HK-2 (cell line): ENCODE data around the gene ADGRD1.

Source experiments
- DNase-seq: peaks from one replicate; pipeline ENCODE4 v3.0.0-alpha.2; 2018; ENCODE audit not compliant: unreplicated experiment

Gene ADGRD1

DNA sequence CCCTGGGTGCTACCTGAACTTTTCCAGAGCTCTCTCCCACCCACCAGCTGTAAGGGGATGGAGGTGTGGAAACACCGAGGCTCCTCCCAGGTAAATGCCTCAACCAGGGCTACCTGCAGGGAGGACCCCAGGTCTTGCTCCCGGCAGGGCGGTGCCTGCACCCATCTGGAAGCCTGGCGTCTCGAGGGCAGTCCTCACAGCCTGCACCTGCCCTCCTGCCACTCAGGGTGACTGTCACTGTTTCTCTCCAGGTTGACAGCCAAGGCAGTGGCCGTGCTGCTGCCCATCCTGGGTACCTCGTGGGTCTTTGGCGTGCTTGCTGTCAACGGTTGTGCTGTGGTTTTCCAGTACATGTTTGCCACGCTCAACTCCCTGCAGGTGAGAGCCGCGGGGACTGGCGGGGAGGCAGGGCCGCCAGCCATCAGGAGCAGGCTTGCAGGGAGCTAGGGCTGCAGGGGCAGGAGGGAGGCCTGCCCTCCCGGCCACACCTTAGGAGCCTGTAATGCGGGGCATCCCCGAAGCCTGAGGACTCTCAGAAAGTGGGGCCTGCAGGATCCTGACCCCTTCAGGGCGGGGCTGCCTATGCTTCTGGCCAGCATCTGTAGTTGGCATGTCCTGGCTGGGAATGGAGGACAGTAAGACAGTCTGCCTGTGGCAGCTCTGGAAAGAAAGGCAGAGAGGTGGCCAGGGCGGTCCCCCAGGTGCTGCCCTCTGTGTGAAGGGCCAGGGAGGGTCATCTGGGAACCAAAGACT is 182.3 kb downstream of the ADGRD1 start:
- DNase-seq, result no peak

DNA sequence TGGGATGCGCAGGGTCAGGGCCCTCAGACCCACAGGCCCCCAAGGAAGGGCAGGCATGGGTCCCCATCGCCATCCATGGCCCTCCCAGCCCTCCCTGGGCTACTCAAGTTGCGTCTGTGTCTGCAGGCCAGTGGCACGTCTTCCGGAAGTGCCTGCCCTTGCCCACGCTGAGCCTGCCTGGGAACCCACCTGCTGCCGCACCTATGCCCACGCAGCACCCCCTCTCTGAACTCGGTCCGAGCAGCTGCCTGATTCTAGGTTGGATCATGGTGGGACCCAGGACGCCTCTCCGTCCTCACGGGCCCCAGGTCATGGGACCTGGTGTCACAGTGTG is 182.8 kb downstream of the ADGRD1 start:
- no peak for DNase-seq

DNA sequence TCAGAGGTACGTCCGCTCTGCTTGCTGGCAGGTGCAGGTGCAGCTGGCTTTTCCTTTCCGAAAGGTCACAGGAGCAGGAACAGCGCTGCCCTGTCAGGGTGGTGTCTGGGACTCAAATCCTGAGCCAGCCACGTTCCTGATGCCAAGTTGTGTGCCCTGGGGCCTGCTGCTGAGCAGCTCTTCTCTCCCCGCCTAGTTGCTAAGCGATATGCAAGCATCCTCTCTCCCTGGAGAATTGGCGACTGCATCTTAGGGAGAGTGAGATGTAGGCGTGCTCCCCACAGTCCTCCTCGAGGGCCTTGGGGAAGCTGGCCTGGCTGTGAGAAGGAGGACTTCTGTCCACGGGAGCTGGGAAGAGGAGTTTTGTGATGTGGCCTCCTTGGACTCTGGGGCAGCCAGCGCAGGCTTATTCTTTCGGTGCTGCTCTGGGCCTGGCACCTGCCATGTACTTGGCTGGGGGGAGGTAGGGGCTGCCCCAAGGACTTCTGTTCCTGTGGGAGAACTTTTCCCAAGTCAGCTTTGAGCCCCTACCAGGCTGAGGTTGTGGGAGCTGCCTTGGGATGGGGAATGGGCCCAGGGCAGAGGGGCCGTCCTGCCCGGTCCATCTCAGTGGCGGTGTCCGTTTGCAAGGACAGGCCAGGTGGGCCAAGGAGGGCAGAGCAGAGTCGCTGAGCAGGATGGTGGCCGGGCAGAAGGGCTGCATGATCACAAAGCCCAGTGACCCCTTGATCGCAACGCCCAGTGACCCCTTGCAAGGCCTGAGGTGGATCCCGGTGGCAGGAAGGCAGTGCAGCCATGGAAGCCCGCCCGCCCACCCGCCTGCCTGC is 183.5 kb downstream of the ADGRD1 start:
- DNase-seq, result no peak

DNA sequence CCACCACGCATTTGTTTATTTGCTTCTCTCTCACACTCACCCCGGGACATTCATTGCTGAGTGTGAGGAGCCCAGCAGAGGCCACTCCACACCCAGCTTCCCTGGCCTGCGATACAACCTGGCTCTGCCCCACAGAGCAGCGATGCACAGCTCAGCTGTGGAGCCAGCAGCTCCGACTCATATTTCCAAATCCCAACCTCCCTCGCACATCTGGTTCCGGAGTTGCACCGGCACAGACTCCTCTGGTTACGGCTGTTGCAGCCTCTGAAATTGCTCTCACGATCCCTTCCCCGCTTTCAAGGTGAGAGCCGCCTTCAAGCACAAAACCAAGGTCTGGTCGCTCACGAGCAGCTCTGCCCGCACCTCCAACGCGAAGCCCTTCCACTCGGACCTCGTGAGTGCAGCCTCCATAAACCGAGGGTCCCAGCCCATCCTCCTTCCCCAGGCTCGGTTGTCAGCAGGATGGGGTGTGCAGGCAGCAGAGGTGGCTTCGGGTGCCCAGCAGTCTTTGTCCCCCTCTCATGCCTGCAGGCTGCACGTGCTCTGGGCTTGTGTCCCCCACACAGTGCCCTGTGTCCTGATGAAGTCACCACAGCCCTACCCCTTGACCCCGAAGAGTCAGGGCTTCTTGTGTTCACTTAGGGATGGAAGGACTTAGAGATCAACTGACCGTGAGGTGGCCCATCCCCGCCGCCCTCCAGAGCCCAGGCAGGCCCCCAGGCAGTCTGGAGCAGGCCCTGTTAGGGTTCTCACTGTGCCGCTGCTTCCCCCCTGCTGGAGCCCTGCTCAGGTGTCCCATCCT is 184.3 kb downstream of the ADGRD1 start:
- DNase-seq, result peak; percentile 25

DNA sequence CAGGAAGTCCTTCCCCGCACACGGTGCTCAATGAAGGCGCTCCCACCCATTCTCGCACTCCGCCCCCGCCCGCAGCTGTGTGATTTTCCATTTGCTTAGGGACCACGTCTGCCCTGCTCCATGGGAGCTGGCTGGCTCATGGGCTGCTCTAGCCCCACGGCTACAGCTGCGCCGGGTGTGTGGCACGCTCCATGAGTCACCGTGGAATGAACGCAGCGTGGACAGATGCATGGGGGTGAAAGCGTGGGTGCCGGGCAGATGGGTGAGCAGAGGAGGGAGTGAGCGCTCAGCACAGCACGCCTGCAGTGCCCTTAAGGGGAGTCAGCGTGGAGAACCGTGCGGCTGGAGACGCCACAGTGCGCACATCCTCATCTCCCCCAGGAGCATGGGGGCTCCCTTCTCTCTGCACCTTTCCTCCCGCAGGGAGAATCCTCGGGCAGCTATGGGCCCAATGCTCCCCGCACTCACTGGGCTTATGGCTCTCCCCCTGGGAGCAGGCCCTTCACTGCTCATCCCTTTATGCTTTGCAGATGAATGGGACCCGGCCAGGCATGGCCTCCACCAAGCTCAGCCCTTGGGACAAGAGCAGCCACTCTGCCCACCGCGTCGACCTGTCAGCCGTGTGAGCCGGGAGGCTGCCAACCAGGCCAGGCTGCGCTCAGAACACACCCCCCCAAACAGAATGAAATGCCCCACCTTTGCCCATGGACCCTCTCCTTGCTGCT is 185.1 kb downstream of the ADGRD1 start:
- no peak for DNase-seq

DNA sequence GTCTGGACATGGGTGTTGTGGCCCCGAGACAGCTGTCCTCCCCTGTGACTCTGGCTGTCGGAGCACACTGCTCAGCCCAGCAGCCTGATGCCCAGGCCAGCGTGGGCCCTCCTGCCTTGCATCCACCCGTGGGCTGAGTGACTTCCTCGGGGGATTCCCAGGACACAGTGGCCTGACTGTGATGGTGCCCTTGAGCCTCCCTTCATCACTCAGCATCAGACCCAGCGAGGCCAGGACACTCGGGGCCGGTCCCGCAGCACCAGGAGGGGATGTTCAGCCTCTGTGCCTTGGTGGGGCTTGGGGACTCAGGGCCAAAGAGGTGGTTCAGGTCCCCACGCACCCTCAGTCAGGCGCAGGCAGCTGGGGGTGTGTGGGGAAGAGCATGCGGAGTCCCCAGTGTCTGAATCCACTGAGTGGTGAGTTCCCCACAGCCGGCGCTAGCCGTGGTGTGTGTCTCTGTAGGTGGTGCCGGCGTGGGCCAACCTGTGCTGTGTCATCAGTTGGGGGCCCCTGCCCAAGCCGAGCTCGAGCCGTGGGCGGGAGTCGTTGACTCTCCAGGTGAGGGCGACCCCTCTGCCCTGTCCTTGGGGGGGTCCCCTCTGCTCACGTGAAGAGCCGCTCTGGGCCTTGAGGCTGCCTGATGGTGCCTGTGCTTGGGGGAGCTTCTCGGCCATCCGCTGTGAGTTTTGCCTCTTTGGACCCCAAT is 185.8 kb downstream of the ADGRD1 start:
- DNase-seq, result no peak

DNA sequence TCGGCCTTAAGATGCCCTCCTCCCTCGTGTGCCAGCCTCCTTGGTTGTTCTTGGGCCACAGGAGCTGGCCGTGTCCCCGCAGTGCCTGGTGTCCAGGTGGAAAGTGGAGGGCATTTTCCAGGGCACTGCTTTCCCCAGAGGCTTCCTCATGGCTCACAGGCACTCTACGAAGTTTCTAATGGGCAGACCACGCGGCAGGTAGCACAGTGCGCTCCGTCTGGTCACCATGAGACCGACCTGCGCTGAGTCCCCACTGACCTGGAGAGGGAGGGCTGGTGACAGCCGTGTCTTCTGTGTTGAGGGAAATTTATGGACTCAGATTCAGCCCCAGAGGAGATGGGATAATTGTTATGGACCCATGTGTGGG is 186.3 kb downstream of the ADGRD1 start:
- DNase-seq, result no peak

DNA sequence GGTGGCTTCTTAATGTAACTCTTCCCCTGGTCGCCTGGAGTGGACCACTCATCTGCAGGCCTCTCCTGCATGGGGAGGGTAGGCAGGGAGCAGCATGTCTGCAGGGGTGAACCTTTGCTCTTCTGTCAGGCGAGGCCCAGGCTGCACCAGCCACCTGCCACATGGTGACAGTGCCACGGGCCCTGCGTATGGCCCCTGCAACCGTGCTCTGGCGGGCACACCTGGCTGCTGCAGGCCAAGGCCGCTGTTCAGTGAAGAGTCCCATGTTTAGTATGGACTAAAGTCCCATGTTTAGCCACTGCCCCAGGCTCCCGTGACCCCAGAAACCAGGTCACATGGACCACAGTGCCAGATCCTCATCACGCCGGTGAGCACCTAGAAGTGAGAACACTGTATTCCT is 187.0 kb downstream of the ADGRD1 start:
- DNase-seq, result no peak

DNA sequence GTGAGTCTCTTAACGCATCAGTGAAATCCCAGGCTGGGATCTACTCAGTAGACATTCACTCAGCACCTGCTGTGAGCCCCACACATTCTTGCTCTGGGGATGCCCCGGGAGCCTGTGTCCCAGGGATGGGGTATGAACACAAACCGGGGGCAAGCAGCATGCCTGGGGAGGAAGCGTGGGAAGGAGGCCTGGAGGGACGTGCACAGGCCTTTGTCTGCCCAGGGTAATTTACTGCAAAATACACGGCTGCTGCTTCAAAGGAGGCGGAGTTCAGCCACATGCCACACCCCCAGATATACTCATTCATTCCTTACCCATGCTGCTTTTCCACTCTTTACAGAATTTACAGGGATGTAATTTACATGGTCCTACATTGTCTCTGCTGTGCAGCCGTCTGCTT is 187.8 kb downstream of the ADGRD1 start:
- DNase-seq, result no peak

DNA sequence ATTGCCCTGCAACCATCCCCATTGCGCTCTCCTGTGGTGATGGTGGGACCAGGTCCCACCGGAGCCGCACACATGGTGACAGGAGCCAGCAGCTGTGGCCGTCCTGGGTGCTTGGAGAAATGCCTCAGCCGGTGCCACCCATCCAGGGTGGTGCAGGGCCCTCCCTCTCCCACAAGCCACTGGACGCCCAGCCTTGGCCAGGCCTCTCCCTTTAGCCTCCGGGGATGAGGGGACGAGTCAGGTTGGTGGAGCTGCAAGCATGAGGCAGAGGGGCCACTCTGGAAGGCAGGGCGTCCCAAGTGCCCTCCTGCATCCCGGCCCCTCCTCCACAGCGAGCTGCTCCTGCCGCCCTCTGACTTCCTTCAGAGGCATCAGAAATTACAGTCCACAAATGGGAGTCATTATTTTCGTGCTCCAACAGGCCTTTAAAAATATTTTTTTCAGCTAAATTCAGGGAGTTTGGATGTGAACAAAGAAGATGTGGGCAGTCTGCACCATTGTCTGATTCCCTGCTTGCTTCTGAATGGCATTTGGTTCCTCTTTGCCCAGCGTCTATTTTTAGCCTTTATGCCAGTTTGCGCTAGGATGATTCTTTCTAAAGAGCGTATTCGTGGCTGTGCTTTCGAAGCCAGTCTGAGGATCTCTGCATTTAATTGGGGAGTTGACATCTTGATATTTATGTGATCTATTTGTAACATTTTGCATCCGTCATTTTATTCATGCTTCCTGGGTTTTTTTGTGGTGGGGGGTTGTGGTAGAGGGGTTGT is 189.4 kb downstream of the ADGRD1 start:
- no peak for DNase-seq

DNA sequence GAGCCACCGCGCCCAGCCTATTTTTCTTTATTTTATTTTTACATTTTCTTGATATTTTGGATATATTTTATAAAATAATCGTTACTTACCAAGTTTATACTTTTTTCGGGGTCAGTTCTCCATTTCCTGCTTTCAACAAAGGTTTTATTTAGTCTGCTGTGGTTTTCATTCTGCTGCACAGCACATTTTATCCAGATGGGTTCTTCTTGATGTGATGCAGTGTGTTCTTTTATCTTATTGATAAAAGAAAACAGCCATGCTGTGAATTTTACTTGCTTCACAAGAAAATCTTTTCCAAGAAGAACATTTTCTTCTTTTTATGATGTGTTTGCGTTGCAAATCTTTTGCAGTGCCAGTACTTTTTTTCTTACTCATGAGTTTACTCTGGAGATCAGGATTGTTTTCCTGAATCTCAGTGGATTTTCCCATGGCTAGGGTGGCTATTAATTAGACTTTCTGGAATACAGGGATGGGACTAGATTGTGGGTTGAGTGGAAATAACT is 192.5 kb downstream of the ADGRD1 start:
- DNase-seq, result no peak

DNA sequence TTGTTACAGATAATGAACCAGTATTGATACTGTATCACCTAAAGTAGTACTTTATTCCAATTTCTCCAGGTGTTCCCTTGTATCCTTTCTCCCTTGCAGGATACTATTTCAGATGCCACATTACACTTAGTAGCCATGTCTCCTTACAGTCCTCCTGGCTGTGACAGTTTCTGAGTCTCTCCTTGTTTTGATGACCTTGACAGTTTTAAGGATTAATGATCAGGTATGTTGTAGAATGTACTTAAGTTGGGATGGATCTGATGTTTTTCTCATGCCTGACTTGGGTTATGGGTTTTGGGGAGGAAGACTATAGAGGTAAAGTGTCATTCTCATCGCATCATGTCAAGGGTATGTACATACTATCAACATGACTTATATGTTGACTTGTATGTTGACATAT is 193.6 kb downstream of the ADGRD1 start:
- DNase-seq, result no peak

DNA sequence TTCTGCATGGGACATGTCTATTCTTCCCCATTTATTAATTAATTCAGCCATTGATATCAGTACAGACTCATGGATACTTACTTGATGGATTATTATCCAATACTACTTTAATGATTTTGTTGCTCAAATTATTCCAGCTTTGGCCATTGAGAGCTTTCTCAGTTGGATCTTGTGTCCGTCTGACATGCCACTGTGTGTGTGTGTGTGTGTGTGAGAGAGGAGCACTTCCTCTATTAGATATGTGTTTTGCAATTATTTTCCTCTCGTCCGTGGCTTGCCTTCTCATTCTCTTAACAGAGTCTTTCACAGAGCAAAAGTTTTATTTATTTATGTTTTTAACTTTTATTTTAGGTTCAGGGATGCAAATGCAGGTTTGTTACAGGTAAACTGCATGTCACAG is 194.2 kb downstream of the ADGRD1 start:
- DNase-seq, result no peak

DNA sequence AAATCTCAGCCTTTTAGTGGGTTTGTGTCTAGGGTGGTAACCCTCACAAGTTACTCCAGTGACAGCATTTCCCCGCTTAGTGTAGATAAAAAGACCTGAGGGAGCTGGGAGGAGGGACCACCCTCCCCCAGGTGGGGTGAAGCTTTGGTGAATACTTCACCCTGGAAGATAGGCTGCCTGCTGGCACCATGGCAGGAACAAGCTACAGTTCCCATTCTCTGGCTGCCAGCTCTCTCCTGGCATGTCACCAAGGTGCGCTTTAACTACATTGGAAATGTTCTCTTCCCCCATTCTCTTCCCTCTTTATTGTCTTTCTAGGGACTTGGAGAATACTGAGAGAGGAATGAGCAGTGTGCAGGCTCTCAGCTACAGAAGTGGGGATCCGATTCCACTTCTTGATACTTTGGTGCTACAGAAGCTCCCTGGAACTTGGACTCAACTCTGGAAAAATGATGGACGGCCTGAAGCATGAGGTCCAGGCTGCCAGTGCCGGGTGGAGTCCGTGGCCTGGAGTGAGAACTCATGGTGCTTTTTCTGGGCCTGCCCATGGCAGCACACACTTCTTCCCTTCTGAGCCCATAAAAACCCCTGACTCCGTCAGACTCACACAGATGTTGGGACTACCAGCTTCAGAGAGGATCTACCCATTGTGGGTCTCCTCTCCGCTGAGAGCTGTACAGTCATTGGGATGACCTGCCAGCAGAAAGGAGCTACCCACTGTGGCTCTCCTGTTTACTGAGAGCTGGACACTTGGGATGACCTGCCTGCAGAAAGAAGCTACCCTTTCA is 198.0 kb downstream of the ADGRD1 start:
- no peak for DNase-seq

DNA sequence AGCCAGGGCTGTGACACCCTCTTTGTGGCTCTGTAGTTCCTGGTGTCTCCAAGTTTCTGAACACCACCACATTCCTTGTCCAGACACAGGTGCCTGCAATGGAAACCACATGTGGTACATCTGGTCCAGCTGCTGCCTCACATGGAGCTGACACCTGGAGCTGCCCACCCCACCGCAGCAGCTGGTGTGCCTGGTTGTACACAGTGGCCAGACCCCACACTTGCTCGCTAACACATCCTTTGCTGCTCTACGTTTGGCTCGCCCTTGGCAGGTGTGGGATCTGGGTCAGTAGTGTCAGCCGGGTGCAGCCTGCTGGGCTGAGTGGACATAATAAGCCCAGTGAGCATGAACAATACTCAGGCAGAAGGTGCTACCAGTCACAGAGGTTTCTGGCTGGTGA is 198.9 kb downstream of the ADGRD1 start:
- no peak for DNase-seq

DNA sequence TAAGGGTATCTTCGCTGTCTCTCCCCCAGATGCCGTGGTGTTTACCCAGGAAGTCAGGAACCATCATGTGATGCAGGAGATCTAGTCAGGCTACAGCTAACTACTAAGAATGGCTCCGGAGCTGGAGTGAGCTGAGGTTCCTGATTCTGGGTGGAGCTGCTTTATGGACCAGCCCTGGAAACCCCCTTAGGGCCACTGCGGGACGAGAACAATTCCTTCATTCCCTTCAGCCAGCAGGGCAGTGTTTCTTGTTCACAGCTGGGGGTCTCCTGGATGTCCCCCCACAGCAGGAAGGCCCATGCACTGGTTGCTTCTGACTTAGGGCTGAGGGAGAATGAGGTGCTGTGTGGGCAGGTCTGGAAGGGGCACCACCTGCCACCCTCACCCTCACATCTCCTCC is 199.3 kb downstream of the ADGRD1 start:
- DNase-seq, result no peak

DNA sequence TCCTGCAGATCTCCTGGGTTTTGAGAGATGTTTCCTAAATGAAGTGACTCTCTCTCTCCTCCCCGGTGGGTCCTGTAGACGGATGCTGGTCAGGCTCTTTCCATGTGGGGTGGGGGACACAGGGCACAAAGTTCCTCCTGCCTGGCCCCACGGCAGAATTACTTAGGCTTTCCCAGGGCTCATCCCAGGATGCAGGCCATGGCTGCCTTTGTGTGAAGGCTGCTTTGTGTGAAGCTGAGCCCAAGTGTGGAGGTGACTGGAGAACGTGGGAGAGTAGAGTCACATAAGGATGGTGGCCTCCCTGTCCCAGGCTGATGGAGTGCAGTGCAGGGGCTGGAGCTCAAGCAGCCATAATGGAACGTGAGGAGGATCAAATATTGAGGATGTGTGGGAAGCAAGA is 200.2 kb downstream of the ADGRD1 start:
- DNase-seq, result no peak

DNA sequence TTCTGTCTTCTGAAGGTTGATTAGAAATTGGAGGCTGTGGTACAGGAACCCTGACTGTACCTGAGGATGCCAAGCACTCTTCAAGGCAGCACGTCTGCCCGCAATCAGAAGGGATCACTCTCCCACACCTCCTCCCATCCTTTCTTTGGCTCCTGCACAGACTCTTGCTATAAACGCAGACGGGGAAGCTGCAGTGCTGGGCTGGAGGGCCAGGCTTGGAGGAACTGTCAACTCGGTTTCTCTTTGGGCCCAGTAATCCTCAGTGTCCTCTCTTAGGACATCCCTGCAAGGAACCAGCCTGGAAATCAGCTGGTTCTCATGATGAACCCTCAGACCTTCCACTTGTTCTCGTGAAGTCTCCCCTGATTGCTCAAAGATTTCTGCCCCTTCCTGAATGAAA is 201.4 kb downstream of the ADGRD1 start:
- DNase-seq, result no peak

DNA sequence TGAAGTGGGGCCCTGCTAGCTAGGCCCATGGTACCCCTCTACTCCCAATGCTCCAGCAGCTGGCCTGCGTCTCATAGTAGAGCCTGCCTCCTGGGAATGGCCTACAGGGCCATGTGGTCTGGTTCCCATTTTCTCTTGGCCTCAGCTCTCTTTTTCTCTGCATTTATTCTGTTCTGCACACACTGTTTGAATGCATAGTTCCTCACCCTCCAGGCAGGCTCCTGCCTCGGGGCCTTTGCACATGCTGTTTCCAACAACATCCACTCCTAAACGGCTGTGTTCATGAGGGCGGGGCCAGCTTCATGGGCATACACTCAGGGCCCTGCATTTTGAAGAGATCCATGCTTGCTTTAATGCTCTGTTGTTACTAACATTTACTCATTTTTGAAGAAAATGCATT is 204.0 kb downstream of the ADGRD1 start:
- DNase-seq, result no peak

DNA sequence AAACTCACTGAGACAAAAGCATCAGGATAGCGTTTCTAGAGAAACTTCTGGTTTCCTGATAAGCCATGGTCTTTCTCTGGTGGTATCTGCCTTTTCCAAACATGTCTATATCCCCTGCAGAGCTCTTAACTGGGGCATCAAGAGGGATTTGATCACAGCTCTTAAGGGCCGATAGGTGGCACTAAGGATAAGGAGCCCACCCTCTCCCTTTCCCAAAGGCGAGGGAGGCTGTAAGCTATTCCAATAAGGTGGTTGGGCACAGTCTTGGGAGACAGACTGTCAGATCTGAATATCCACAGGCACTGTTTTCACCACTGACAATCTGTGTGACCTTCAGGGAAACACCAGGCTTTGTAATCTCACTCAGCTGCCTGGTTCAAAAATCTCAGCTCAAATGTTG is 206.0 kb downstream of the ADGRD1 start:
- no peak for DNase-seq
